ENCODE measurements around the gene ADAMTS4.

- TF ChIP-seq EZH2phosphoT487 (IDR thresholded peaks at IDR 0.05; ENCODE audit: low read depth) (no peak), CTCF (IDR thresholded peaks at IDR 0.05; ENCODE audit: low read depth, low read length) (no peak)
Observed at GRCh38 chr1:161153682-161154337, 45.0 kb downstream of the ADAMTS4 start, which contains the start of gene UFC1.

Measured in OCI-LY3 (cell line).